Liver (tissue), 3 donors: Measurements from ENCODE around the gene AKR1D1.
"Not testable (repeated sequence)": the region's sequence is repeated elsewhere in the genome, so short reads cannot be mapped to it uniquely, and the experiment has no call there.

ENCODE experiments used
- CTCF ChIP-seq: fragments of 150-350 bp; IDR thresholded peaks from 2 replicates; pipeline ENCODE4 v1.5.1; 2017; ENCODE audit warnings: improper control_type of control experiment, low read depth, low read length; ENCODE audit not compliant: missing input control
- EGR1 ChIP-seq, 2 donors: IDR thresholded peaks; 2 replicates each; pipeline ENCODE4 v1.6.1; 2016 to 2018; ENCODE audit warnings: antibody characterized with exemption in 2 of 2, low read depth in 2 of 2
- donor health status: healthy.
- donor health status: healthy.

- TF ChIP-seq EGR1 (IDR thresholded peaks at IDR 0.05; ENCODE audit: low read depth in 2 of 2); CTCF: not testable (repeated sequence)
Measured at GRCh38 chr7:138051712-138052247, 24.5 kb upstream of the AKR1D1 start.
